H1 (cell line): ENCODE results near the gene SMARCD2. TPM values are rescaled to one million over a fixed set of nuclear protein-coding genes. Genes with fewer than 3 reads are reported as not detected.

Experiments used
- CTCF ChIA-PET: fragments of 300-600 bp; sonication (Branson Sonifier 250); formaldehyde crosslinking; loops from one replicate; lab custom pipeline; 2021; ENCODE audit not compliant: partially characterized antibody; lab: Charles Lee
- POLR2A ChIA-PET: fragments of 300-600 bp; sonication (Branson Sonifier 250); formaldehyde crosslinking; loops from one replicate; lab custom pipeline; 2021; ENCODE audit warnings: inconsistent platforms; ENCODE audit not compliant: partially characterized antibody; lab: Charles Lee
- DNase-seq, 2 experiments: peaks; one replicate each; pipeline versions ENCODE4 v3.0.0 to v3.0.0-alpha.2; 2010 to 2022; ENCODE audit warnings: low spot score in 2 of 2, low read depth in 1 of 2, mixed read lengths in 1 of 2
- FAIRE-seq: peaks from 2 replicates; lab custom pipeline; 2011; peaks lifted over from hg19 to GRCh38; lab: Jason Lieb, UNC
- H2AFZ ChIP-seq: 2 replicates; pipeline ENCODE4 v1.8.1; 2012; ENCODE audit warnings: low read length, inconsistent platforms
- H2AK5ac ChIP-seq: 2 replicates; pipeline ENCODE4 v1.6.1; 2013; ENCODE audit warnings: low read depth, low read length
- H2BK120ac ChIP-seq: replicated peaks from 2 replicates; pipeline ENCODE3; 2013; ENCODE audit warnings: low read depth, low read length, inconsistent platforms
- H2BK12ac ChIP-seq: 2 replicates; pipeline ENCODE4 v1.6.1; 2013; ENCODE audit warnings: low read depth, low read length
- H2BK15ac ChIP-seq: 2 replicates; pipeline ENCODE4 v1.6.1; 2013; ENCODE audit warnings: low read length
- H2BK20ac ChIP-seq: 2 replicates; pipeline ENCODE4 v1.6.1; 2013; ENCODE audit warnings: low read length
- H2BK5ac ChIP-seq: 2 replicates; pipeline ENCODE4 v1.6.1; 2013; ENCODE audit warnings: low read depth, low read length
- H3K14ac ChIP-seq: 2 replicates; pipeline ENCODE4 v1.6.1; 2013; ENCODE audit warnings: inconsistent platforms; ENCODE audit not compliant: insufficient read length
- H3K18ac ChIP-seq: 2 replicates; pipeline ENCODE4 v1.6.1; 2013; ENCODE audit warnings: low read length; ENCODE audit errors: extremely low read depth
- H3K23ac ChIP-seq: 2 replicates; pipeline ENCODE4 v1.6.1; 2013; ENCODE audit warnings: inconsistent platforms; ENCODE audit not compliant: insufficient read length
- H3K23me2 ChIP-seq: 2 replicates; pipeline ENCODE4 v1.6.1; 2013; ENCODE audit warnings: low read depth, low read length
- H3K27ac ChIP-seq: 2 replicates; pipeline ENCODE4 v1.6.1; 2011; ENCODE audit warnings: low read depth, low read length, inconsistent platforms
- H3K27me3 ChIP-seq, 4 experiments: replicated peaks in 1 of 4; 1 replicate in 1 of 4; 2 replicates in 3 of 4; pipeline versions ENCODE4 v1.6.1 to v1.8.1; 2011 to 2013; ENCODE audit warnings: low read length in 3 of 4, mild to moderate bottlenecking in 3 of 4, inconsistent platforms in 2 of 4, mixed read lengths in 2 of 4, moderate library complexity in 1 of 4; ENCODE audit not compliant: control insufficient read depth in 3 of 4, insufficient read depth in 3 of 4; ENCODE audit errors: extremely low read depth in 1 of 4
- H3K36me3 ChIP-seq, 4 experiments: 2 replicates each; pipeline versions ENCODE4 v1.6.1 to v1.8.1; 2011 to 2013; ENCODE audit warnings: mild to moderate bottlenecking in 4 of 4, low read length in 3 of 4, moderate library complexity in 2 of 4, control low read depth in 1 of 4, inconsistent platforms in 1 of 4; ENCODE audit not compliant: insufficient read depth in 4 of 4, control insufficient read depth in 2 of 4
- H3K4ac ChIP-seq: replicated peaks from 2 replicates; pipeline ENCODE3; 2013; ENCODE audit warnings: low read length, low read depth, mixed read lengths, inconsistent platforms; ENCODE audit not compliant: insufficient read length
- H3K4me1 ChIP-seq, 4 experiments: replicated peaks in 1 of 4; 1 replicate in 1 of 4; 2 replicates in 3 of 4; pipeline versions ENCODE4 v1.6.1 to v1.8.1; 2011 to 2013; ENCODE audit warnings: low read length in 3 of 4, inconsistent platforms in 2 of 4, mixed read lengths in 1 of 4; ENCODE audit not compliant: insufficient read depth in 4 of 4, control insufficient read depth in 3 of 4
- H3K4me2 ChIP-seq, 2 experiments: 2 replicates each; pipeline versions ENCODE4 v1.6.1 to v1.8.1; 2011 to 2013; ENCODE audit warnings: low read depth in 2 of 2, low read length in 2 of 2, control low read depth in 1 of 2, inconsistent platforms in 1 of 2, mild to moderate bottlenecking in 1 of 2; ENCODE audit not compliant: insufficient read depth in 1 of 2
- H3K4me3 ChIP-seq, 4 experiments: fragments of 200-600, 300-600 bp in 1 of 4; sonication (generic), shearing (Covaris generic), sonication (Bioruptor Twin) in 1 of 4; 2 replicates each; pipeline versions ENCODE4 v1.5.1 to v1.8.1; 2011 to 2016; ENCODE audit warnings: low read length in 4 of 4, low read depth in 3 of 4, control low read depth in 2 of 4, inconsistent platforms in 2 of 4, mild to moderate bottlenecking in 2 of 4, mixed read lengths in 1 of 4, moderate library complexity in 1 of 4; ENCODE audit not compliant: insufficient read depth in 2 of 4; ENCODE audit errors: extremely low read depth in 1 of 4
- H3K56ac ChIP-seq: replicated peaks from 2 replicates; pipeline ENCODE3; 2013; ENCODE audit warnings: low read depth, mild to moderate bottlenecking, mixed read lengths, low read length, inconsistent platforms; ENCODE audit not compliant: insufficient read length
- H3K79me1 ChIP-seq: 2 replicates; pipeline ENCODE4 v1.6.1; 2013; ENCODE audit warnings: low read depth, low read length, control low read depth
- H3K79me2 ChIP-seq, 2 experiments: 2 replicates each; pipeline versions ENCODE4 v1.6.1 to v1.8.1; 2012 to 2013; ENCODE audit warnings: low read length in 2 of 2, mild to moderate bottlenecking in 2 of 2, inconsistent platforms in 1 of 2; ENCODE audit not compliant: insufficient read depth in 2 of 2, control insufficient read depth in 1 of 2
- H3K9ac ChIP-seq, 4 experiments: replicated peaks in 1 of 4; 1 replicate in 1 of 4; 2 replicates in 3 of 4; pipeline versions ENCODE4 v1.6.1 to v1.8.1; 2011 to 2013; ENCODE audit warnings: low read depth in 3 of 4, low read length in 3 of 4, control low read depth in 2 of 4, mild to moderate bottlenecking in 2 of 4, moderate library complexity in 2 of 4, inconsistent platforms in 1 of 4; ENCODE audit errors: extremely low read depth in 1 of 4
- H3K9me3 ChIP-seq, 2 experiments: 2 replicates each; pipeline versions ENCODE4 v1.6.1 to v1.8.1; 2012 to 2013; ENCODE audit warnings: mild to moderate bottlenecking in 2 of 2, moderate library complexity in 2 of 2, control low read depth in 1 of 2, inconsistent platforms in 1 of 2, low read depth in 1 of 2, low read length in 1 of 2, mixed read lengths in 1 of 2; ENCODE audit not compliant: insufficient read depth in 2 of 2
- H4K20me1 ChIP-seq, 2 experiments: replicated peaks in 1 of 2; 2 replicates each; pipeline versions ENCODE3 to v1.8.1; 2011 to 2013; ENCODE audit warnings: inconsistent platforms in 2 of 2, low read length in 2 of 2, mild to moderate bottlenecking in 1 of 2; ENCODE audit not compliant: insufficient read depth in 2 of 2, control insufficient read depth in 1 of 2
- H4K5ac ChIP-seq: 2 replicates; pipeline ENCODE4 v1.6.1; 2013; ENCODE audit warnings: low read length, low read depth, mixed read lengths, inconsistent platforms; ENCODE audit not compliant: insufficient read length
- H4K8ac ChIP-seq: 2 replicates; pipeline ENCODE4 v1.8.0; 2013; ENCODE audit warnings: mild to moderate bottlenecking, moderate library complexity, low read length, inconsistent platforms; ENCODE audit not compliant: insufficient read depth; ENCODE audit errors: extremely low read depth
- H4K91ac ChIP-seq: replicated peaks from 2 replicates; pipeline ENCODE3; 2013; ENCODE audit warnings: low read length, mixed read lengths, inconsistent platforms; ENCODE audit not compliant: insufficient read length
- ASH2L ChIP-seq: fragments of 200-600, 300-600 bp; sonication (generic); IDR thresholded peaks from one replicate; pipeline ENCODE4 v1.7.1; 2017; ENCODE audit warnings: low read length
- CBX8 ChIP-seq: fragments of 300-800, 300-1000 bp; sonication (generic); IDR thresholded peaks from 2 replicates; pipeline ENCODE4 v1.7.1; 2016; ENCODE audit warnings: low read depth, low read length, borderline replicate concordance
- HDAC6 ChIP-seq: IDR thresholded peaks from one replicate; pipeline ENCODE4 v1.7.1; 2012; ENCODE audit warnings: low read depth, mild to moderate bottlenecking, inconsistent platforms, low read length, moderate library complexity
- NRF1 ChIP-seq: IDR thresholded peaks from 2 replicates; pipeline ENCODE4 v1.6.1; 2011; ENCODE audit warnings: mild to moderate bottlenecking, low read depth, low read length, improper control_type of control experiment
- RAD21 ChIP-seq, 2 experiments: IDR thresholded peaks in 1 of 2; conservative IDR thresholded peaks in 1 of 2; 2 replicates each; pipeline ENCODE4 v1.6.1; 2011; ENCODE audit warnings: low read depth in 2 of 2, low read length in 2 of 2, improper control_type of control experiment in 1 of 2, inconsistent platforms in 1 of 2, mild to moderate bottlenecking in 1 of 2, moderate library complexity in 1 of 2
- RBBP5 ChIP-seq: IDR thresholded peaks from 2 replicates; pipeline ENCODE4 v1.7.1; 2012; ENCODE audit warnings: low read depth, mild to moderate bottlenecking, inconsistent platforms, low read length, moderate library complexity, borderline replicate concordance
- RNF2 ChIP-seq: fragments of 200-900, 300-1000 bp; sonication (generic); IDR thresholded peaks from 2 replicates; pipeline ENCODE4 v1.7.1; 2016; ENCODE audit warnings: borderline replicate concordance, low read depth, mild to moderate bottlenecking, antibody characterized with exemption, low read length; ENCODE audit not compliant: poor library complexity, severe bottlenecking; ENCODE audit errors: missing control alignments
- SAP30 ChIP-seq: fragments of 300-600 bp; sonication (generic); IDR thresholded peaks from 2 replicates; pipeline ENCODE4 v1.7.1; 2012; ENCODE audit warnings: low read length, moderate library complexity, mild to moderate bottlenecking, inconsistent platforms; ENCODE audit not compliant: insufficient read depth, insufficient replicate concordance
- SP1 ChIP-seq: IDR thresholded peaks from 2 replicates; pipeline ENCODE4 v1.6.1; 2011; ENCODE audit warnings: low read depth, low read length
- ZNF274 ChIP-seq: IDR thresholded peaks from 2 replicates; pipeline ENCODE4 v1.7.0; 2012; ENCODE audit warnings: low read length, borderline replicate concordance; ENCODE audit errors: extremely low read depth
- WGBS, 2 experiments: shearing (Covaris generic) in 1 of 2; methylation state at CpG; one replicate each; pipeline versions ENCODE4 v1.1.6 to v1.1.7; 2013 to 2015; ENCODE audit warnings: low lambda C conversion rate in 2 of 2, mixed read lengths in 2 of 2, inconsistent platforms in 1 of 2, low coverage in 1 of 2, missing lambda C conversion rate in 1 of 2; ENCODE audit not compliant: insufficient replicate concordance in 2 of 2, insufficient coverage in 1 of 2, insufficient read length in 1 of 2; ENCODE audit errors: extremely low coverage in 1 of 2, missing lambda C conversion rate in 1 of 2; 5-methylcytosine and 5-hydroxymethylcytosine counted together
- polyA plus RNA-seq, 7 experiments: library from polyadenylated mRNA; depleted of rRNA in 3 of 7; stranded (reverse) in 5 of 7; unstranded in 2 of 7; fragments of >200 nt in 5 of 7; fragments of 200-250 nt in 2 of 7; gene quantifications; 1 replicate in 5 of 7; 2 replicates in 1 of 7; 4 replicates in 1 of 7; pipeline versions ENCODE4 v1.2.1 to v1.2.3, GENCODE V29; 2011 to 2013; ENCODE audit warnings: missing spikeins in 2 of 7, mixed read lengths in 2 of 7
- total RNA-seq: library from RNA; stranded (reverse); fragmentation: NEBNext Ultra II Directional; extraction: Animal tissue kit (Norgen Biotek cat#: 25700); gene quantifications from 2 replicates; pipeline ENCODE4 v1.2.1, GENCODE V29; 2021
- TF ChIP-seq, protein P1 (sequence below): IDR thresholded peaks from 2 replicates; pipeline ENCODE4 v1.6.1; 2011; ENCODE audit warnings: low read length, improper control_type of control experiment

SMARCD2 gene
- total and polyA plus RNA-seq, 2 of the 8 experiments (the other 6 are each of a cell fraction or from before 2014, with no cell fraction given): 90.0 to 92.2 TPM

DNA sequence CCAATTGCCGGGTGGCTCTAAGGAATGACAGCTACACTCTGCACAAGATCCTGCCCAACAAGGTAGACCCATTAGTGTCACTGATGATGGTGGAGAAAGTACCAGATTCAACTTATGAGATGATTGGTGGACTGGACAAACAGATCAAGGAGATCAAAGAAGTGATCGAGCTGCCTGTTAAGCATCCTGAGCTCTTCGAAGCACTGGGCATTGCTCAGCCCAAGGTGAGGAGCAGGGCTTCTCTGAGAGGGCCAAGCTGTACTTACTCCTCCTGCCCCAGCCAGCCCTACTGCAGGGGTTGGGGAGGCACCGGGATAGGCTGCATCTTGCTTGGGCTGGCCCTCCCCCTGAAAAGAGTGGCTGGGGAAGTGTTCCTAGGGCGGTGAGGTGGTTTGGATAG is 12.2 kb downstream of the SMARCD2 start:
- Histone ChIP-seq H4K91ac (no peak overlapping the region), H3K27me3 (no peaks in the 10 kb centered on the region), H2BK12ac (no peak overlapping the region), H3K79me2 (peaks cover 0 to 37% of the 10 kb centered on the region in 2 experiments; a peak in 3 of 4 replicates), H4K5ac (no peak overlapping the region), H4K8ac (no peak overlapping the region), H3K56ac (no peak overlapping the region), H3K9me3 (no peaks in the 10 kb centered on the region), H3K18ac (no peak overlapping the region), H3K4me1 (peaks cover 0 to 3% (median 0%) of the 10 kb centered on the region in 4 experiments; a peak in 1 of 7 replicates), H3K4me3 (no peak overlapping the region), H3K23ac (no peak overlapping the region), H2BK5ac (no peak overlapping the region), H3K14ac (no peak overlapping the region), H3K36me3 (peaks cover 44 to 69% (median 61%) of the 10 kb centered on the region in 4 experiments), H3K79me1 (peaks cover 16% of the 10 kb centered on the region; the same call in 1 of the 2 replicates), H3K9ac (no peak overlapping the region), H2AFZ (no peak overlapping the region), H4K20me1 (peaks cover 2 to 23% of the 10 kb centered on the region in 2 experiments), H2BK15ac (no peak overlapping the region), H2AK5ac (no peak overlapping the region), H2BK20ac (no peak overlapping the region), H3K4ac (no peak overlapping the region), H3K27ac (no peak overlapping the region), H3K4me2 (no peak overlapping the region), H2BK120ac (no peak overlapping the region), H3K23me2 (peaks cover 8% of the 10 kb centered on the region)
- CTCF ChIA-PET: interaction anchor here (0.9 to 1.7 kb wide), 6 partner anchors 9 to 47 kb away, joined by 3 to 8 read pairs (median 4); no protein-coding TSS in a partner anchor
- WGBS, 2 experiments: 97% methylated on average over 5 of the region's 5 CpGs; no CpG with 5 or more reads in 1 of the 2 experiments
- POLR2A ChIA-PET: interaction anchor here (0.9 to 32.3 kb wide), 8 partner anchors 2 to 676 kb away, joined by 3 to 593 read pairs (median 4); partner anchors contain the start of genes CCDC47, DDX42, DDX5 and FTSJ3
- no peak for FAIRE-seq
- DNase-seq: no peak
- no peak for TF ChIP-seq RAD21 (IDR thresholded peaks at IDR 0.05 in 1 of 2, conservative IDR thresholded peaks at IDR 0.05 in 1 of 2; ENCODE audit: low read depth in 2 of 2, low read length in 2 of 2)
- no peak for TF ChIP-seq ZNF274
- no peak for TF ChIP-seq SP1
- TF ChIP-seq CBX8: no peak
- TF ChIP-seq, protein P1, sequence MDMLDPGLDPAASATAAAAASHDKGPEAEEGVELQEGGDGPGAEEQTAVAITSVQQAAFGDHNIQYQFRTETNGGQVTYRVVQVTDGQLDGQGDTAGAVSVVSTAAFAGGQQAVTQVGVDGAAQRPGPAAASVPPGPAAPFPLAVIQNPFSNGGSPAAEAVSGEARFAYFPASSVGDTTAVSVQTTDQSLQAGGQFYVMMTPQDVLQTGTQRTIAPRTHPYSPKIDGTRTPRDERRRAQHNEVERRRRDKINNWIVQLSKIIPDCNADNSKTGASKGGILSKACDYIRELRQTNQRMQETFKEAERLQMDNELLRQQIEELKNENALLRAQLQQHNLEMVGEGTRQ: no peak
- no peak for TF ChIP-seq NRF1
- no peak for TF ChIP-seq SAP30
- TF ChIP-seq RBBP5: no peak
- no peak for TF ChIP-seq HDAC6
- TF ChIP-seq RNF2: no peak
- no peak for TF ChIP-seq ASH2L
